Jurkat, Clone E6-1 (cell line): ENCODE results near the gene SP140.
"Not testable (repeated sequence)": the region's sequence is repeated elsewhere in the genome, so short reads cannot be mapped to it uniquely, and the experiment has no call there.

Experiments
- DNase-seq: peaks from one replicate; pipeline ENCODE4 v3.0.0-alpha.2; 2011; ENCODE audit warnings: low read depth, low spot score
- H3K4me3 ChIP-seq: 2 replicates; pipeline ENCODE4 v1.5.1; 2011; ENCODE audit warnings: mild to moderate bottlenecking, low read length, control low read depth, moderate library complexity

The SP140 gene

DNA sequence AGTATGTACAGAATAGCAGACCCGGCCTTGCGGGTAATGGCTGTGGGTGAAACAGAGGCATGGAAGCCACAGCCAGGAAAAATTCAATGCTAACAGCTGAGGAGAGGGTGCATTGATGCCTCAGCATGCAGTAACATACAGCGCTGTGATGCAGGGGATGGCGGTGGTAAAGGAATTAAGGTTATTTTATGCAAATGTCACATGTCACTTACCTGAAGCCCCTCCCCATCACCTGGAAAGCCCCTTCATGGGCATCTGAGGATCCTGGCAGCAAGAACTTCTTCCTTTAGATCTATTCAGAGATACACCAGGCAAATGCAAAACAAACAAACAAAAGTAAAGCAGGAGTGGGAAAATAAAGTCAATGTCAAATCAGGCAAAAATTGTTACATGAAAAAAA lies 4.0 kb upstream of the SP140 start:
- no peak overlapping the region for H3K4me3 ChIP-seq
- DNase-seq: no peak

DNA sequence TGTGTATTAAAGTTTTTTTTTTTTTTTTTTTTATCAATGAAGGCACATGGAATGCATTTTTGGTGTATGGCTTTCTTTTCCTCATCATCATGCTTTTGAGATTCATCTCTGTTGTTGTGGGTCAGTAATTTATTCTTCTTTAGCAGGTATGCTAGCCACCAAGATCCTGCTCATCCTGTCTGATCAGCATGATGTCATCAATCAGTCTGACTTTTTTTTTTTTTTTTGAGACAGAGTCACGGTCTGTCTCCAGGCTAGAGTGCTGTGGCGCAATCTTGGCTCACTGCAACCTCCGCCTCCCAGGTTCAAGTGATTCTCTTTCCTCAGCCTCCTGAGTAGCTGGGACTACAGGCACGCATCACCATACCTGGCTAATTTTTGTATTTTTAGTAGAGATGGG lies 2.7 kb upstream of the SP140 start:
- not testable (repeated sequence) for DNase-seq, H3K4me3 ChIP-seq

DNA sequence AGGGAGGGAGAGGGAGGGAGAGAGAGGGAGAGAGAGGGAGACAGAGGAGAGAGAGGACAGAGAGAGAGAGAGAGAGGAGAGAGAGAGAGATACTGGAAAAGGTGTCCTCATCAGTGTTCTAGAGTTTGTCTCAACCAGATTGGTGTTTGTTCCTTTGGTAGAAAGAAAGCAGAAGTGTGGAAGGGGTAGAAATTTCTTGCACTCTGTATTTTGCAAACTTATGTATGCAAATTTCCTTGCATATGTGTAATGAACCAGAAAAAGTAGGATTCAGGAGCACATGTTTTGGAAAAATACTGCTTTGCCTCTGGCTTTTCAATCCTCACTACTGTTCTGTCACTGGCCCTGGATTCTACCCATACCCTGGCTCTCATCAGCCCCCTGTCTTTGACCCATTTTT lies 1.1 kb upstream of the SP140 start:
- no peak overlapping the region for H3K4me3 ChIP-seq
- no peak for DNase-seq

DNA sequence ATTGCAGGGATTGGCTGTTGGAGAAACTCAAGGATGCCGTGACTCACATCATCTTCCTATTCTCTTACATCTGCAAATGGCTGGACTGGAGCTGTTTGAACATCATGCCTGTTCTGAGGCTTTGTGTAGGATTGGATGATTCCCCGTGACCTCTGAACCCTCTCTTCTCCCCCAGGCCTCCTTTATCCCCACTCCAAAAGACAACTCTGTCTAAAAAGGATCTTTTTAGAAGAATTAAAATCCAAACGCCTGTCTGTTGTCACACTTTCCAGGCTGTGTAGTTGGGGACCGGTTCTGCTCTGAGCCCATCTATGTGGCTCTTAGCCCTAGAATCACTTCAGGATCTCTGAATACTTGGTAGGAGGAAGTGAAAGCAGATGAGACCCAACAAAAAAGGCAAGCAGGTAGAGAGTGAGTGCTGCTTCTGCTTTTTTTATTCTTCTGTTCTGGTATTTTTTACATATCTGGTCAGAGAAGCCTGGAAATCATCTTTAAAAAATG lies 565 bp downstream of the SP140 start:
- no peak overlapping the region for H3K4me3 ChIP-seq
- no peak for DNase-seq

DNA sequence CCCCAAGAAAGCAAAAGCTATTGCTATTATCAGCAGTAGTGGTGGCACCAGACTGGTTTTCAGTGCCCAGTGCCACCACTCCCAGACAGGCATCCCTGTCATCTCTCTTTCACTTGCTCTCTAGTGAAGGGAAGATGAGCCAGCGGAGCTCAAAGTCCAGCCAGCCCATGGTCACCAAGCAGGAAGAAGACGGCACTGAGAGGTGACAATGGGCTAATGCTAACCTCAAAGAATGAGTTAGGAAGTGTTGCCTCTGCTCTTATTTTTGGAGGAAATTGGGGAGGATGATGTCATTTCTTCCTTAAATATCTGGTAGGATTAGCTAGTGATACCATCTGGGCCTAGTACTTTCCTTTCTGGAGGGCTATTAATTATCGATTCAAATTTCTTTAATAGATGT lies 1.7 kb downstream of the SP140 start:
- H3K4me3 ChIP-seq: no peak overlapping the region
- DNase-seq: no peak

DNA sequence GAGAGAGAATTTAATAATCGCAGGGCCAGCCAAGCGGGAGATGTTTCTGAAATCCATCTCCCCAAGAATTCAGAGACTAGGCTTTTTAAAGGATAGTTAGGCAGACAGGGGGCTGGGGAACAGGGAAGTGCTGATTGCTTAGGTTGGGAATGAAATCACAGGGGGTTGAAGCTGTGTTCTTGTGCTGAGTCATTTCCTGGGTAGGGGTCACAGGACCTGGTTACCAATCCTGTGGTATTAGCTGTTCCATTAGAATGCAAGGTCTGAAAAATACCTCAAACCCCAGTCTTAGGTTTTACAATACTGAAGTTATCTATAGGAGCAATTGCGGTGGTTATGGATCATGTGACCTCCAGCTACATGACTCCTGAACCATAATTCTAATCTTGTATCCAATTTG lies 4.6 kb downstream of the SP140 start:
- no peak for DNase-seq
- H3K4me3 ChIP-seq: no peak overlapping the region

DNA sequence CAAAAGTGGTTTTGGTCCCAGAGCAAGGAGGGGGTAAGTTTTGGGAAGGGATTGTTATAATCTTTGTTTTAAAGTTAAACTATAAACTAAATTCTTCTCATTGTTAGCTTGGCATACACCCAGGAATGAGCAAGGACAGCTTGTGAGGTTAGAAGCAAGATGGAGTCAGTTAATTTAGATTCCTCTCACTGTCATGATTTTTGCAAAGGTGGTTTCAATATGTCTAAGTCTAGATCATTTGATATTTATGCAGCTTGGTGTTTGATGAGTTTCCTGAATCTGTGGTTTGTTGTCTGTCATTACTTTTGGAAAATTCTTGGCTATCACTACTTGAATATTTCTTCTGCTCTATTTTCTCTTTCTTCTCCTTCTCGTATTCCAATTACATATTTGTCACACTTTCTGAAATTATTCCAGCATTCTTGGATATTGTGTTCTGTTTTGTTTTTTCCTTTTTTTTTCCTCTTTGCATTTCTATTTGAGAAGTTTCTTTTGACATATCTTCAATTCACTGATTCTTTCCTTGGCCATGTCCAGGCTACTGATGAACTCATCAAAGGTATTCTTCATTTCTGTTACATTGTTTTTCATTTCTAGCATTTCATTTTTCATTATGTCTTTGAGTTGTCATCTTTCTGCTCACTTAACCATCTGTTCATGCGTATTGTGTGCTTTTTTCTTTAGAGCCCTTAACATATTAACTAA lies 5.1 kb downstream of the SP140 start:
- H3K4me3 ChIP-seq: no peak overlapping the region
- DNase-seq: no peak

DNA sequence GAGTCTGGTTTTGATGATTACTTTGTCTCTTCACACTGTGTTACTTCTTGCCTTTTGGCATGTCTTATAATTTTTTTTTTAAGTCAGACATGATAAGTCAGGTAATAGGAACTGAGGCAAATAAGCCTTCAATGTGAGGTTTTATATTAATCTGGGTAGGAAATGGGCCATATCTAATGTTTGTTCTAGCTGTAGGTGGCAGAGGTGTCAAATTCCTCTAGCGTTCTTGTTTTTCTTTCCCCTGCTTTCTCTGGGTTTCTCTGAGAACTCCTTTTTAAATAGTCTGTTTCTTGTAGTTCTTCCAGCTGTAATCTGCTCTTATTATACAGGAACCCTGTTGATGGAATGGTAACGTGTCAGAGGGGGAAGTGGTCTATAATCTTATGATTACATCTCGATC lies 5.7 kb downstream of the SP140 start:
- DNase-seq: no peak
- H3K4me3 ChIP-seq: no peak overlapping the region

DNA sequence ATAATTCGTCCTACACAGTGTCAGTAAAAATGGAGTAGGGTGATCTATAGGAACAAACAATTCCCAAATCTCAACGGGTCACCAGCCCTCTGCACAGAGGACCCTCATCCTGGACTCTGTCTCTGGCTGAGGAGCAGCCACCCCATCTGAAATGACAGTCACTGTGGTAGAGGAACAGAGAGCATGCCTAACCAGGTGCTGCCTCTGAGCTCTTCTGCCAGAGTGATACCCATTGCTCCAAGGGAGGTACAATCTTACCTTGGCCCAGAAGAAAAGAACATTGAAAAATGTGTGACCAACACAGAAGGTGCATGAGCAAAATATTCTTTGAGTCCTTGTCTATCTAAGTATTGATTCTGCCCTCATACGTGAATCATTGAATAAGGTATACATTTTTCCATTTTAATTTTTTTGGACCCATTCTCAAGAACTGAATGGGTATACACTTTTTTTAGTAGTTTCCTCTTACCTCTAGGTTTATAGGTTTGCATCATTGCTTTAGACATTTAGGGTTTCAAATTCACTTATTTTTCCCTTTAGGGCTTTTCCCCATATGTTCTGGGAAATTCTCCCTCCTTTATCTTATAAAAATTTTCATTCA lies 8.7 kb downstream of the SP140 start:
- no peak overlapping the region for H3K4me3 ChIP-seq
- DNase-seq: no peak

DNA sequence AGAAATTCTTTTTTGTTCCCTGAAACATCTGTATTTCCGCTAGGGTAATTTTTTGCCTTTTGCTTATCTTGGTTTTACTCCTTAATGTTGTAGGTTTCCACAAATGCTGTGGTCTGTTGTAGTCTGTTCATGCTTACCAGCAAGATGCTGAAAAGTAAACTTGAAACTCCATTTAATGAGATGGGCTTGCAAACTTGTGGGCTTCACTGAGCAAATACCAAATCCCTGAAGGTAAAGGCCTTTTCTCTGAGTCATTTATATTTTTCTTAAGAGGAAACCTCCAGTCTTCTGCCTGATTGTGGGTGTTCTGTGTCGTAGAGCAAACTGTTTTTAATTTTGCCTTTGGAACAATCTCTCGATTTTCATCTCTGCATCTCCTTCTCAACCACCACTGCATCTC lies 9.3 kb downstream of the SP140 start:
- DNase-seq: no peak
- no peak overlapping the region for H3K4me3 ChIP-seq

DNA sequence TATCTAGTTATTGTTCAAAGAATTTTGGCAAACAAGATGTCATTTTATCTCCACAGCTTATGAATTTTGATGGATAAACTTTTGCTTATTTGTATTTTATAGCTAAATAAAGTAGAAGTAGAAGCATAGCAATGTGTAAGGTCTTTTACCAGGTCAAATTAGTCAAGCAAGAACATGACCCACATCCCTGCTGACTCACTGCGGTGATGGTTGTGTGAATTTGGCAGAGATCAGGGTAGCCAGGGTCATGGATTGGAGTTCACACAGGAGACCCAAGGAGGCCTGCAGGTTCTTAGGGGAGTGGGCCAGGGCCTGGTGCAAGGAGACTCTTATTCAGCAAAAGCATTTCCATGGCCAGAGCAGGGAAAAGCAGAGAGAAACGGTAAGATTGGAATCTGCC lies 18.7 kb downstream of the SP140 start:
- no peak for DNase-seq
- H3K4me3 ChIP-seq: no peak overlapping the region

DNA sequence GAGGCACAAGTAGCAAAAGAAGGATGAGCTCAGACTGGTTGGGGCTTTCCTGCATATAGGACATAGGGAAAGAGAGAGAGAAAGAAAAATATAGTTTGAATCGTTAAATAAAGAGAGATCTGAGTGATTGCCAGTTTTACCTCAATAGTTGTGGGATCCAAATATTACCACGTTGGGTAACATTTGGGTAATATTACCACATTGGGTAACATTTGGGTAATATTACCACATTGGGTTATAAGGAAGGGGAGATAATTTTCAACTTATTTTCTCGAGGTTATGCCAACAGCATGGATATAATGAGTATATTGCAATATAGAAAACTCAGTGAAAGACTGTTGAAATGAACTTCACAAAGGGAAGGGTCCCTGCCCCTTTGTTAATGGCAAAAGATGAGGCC lies 20.7 kb downstream of the SP140 start:
- H3K4me3 ChIP-seq: no peak overlapping the region
- no peak for DNase-seq

DNA sequence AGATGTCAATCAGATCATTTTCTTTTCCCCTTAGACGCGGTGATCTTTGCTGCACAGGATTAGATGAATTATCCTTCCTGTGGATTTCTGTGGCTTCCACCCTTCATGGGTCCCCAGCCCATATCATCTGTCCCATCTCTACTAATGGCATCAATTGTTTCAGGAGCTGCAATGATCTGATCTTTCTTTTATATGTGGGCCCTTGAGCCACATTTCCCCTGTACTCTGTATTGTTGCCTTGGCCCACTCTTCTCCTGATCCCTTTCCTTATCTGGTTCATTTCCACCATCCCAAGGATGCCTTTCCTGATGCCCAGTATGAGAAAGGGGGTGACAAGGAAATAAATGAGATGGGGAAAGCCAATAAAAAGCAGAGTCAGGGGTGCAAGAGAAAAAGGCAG lies 24.7 kb downstream of the SP140 start:
- no peak for DNase-seq
- no peak overlapping the region for H3K4me3 ChIP-seq

DNA sequence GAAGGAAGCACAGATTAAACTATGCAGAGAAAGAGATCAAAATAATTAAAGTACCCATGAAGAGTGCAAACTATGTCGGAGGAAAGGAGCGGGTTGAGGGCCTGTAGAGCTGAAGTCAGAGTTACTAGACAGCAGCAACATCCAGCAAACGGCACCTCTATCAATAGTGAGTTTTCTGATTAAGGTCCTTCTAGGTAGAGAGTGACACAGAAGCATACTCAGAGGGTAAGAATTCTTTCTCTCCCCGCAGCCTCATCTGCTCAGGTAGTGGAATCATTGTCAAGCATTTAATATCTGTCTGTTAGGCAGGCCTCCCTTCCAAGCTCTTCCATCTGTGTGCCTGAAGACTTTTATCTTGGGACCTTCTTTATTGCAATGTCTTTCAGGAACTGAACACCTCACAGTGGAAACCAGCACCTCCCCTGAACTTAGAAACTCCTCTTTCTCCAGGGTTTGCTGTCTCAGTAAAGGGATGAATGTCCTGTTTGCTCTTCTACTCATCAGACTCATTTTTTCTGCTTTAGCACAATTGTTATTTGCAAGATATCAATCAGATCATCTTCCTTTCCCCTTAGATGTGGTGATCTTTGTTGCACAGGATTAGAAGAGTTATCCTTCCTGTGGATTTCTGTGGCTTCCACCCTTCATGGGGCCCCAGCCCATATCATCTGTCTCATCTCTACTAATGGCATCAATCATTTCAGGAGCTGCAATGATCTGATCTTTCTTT lies 28.8 kb downstream of the SP140 start:
- DNase-seq: peak; percentile 46
- H3K4me3 ChIP-seq: no peak overlapping the region

DNA sequence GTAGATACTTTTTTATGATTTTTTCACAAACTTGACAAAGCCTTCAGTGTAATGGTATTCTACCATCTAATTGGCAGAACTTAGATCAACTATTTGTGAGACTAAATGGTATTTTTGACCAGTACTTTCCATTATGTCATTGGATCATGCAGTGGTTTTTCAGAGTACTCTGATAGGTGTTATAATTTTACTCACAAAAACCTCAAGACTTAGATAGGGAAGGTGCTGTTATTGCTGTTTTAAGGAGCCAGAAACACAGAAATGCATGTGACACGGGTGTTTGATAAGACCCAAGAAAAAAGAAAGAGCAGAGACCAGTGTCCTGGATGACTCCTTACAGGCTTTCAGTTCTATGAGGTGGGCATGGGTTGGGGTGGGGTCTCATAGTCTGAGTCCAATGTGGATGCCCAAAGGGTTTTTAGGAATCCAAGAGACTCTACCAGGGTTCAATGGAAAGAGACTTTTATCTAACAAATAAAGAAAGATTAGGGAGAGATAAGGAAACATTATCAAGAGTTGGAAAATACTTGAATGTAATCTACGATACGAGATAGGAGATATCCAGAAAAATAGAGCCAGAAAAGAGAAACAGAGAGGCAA lies 31.3 kb downstream of the SP140 start:
- no peak overlapping the region for H3K4me3 ChIP-seq
- DNase-seq: no peak

DNA sequence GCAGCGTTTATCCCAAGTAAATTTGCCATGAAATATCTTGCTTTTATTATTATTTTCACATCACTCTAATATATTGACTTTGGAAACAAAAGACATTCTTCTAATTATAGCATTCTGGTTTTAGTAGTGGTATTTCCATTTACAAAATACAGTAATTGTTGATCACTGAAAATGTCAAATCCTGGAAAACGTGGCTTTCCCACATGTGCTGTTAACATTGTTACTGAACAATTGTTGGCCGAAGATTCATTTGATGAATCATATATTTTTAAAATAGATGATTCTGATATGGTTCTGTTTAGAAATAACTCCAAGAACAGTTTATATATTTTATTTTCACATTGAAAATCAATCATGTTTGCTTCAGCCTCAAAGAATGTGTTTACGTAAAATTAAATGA lies 32.9 kb downstream of the SP140 start:
- H3K4me3 ChIP-seq: no peak overlapping the region
- DNase-seq: no peak

DNA sequence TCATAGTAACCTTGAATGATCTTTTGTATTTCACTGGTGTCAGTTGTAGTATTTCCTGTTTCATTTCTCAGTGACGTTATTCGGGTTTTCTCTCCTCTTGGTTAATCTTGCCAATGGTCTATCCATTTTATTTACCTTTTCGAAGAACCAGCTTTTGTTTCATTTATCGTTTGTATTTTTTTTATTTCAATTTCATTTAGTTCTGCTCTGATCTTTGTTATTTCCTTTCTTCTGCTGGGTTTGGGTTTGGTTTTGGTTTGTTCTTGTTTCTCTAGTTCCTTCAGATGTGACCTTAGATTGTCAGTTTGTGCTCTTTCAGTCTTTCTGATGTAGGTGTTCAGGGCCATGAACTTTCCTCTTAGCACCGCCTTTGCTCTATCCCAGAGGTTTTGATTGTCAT lies 36.7 kb downstream of the SP140 start:
- no peak for DNase-seq
- H3K4me3 ChIP-seq: no peak overlapping the region

DNA sequence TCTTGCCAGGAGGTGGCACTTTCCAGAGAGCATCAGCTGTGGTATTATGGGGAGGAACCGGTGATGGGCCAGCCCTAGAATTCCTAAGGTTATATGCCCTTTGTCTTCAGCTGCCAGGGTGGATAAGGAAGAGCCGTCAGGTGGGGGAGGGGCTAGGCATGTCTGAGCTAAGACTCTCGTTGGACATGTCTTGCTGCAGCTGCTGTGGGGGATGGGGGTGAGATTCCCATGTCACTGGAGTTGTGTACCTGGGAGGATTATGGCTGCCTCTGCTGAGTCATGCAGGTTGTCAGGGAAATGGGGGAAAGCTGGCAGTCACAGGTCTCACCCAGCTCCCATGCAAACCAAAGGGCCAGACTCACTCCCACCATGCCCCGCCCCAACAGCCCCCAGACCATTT lies 39.4 kb downstream of the SP140 start:
- H3K4me3 ChIP-seq, DNase-seq: not testable (repeated sequence)

DNA sequence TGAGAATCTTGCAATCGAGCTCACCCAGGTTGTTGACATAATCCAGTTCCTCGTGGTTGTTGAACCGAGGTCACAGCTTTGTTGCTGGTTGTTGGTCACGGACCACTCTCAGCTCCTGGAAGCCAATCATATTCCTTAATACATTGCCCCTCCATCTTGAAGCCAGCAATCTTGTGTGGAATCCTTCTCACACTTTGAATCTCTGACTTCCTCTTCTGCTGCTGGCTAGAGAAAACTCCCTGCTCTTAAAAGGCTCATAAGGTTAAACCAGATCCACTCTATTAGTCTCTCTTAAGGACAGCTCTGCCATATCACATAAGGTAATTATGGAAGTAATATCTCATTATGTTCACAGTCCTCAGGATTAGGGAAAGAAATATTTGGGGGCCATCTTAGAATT lies 41.1 kb downstream of the SP140 start:
- no peak for DNase-seq
- no peak overlapping the region for H3K4me3 ChIP-seq

DNA sequence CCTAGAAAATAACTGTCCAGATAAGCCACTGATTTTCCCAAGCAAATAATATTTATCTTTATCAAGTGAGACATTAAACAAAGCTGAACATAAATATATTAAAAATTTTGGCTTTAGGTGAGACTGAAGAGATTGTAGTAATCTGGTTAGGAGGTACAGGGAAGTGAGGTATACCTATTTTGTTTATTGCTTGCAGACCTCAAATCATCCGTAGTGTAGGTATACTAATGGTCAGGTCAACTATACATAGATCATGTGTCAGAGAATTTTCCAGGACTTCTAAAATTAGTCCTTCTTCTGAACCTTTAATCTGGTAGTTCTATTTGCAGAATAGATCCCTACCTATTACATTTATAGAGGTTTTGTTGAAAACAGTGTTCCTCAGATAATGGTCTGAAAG lies 41.5 kb downstream of the SP140 start:
- H3K4me3 ChIP-seq: no peak overlapping the region
- DNase-seq: no peak
